ENCODE measurements around the gene NCKAP5. TPM values are rescaled to one million over a fixed set of nuclear protein-coding genes. Genes with fewer than 3 reads are reported as not detected.

NCKAP5 gene
- total and polyA plus RNA-seq, 2 experiments from 2014 or later, result 0.21 to 0.31 TPM

DNA sequence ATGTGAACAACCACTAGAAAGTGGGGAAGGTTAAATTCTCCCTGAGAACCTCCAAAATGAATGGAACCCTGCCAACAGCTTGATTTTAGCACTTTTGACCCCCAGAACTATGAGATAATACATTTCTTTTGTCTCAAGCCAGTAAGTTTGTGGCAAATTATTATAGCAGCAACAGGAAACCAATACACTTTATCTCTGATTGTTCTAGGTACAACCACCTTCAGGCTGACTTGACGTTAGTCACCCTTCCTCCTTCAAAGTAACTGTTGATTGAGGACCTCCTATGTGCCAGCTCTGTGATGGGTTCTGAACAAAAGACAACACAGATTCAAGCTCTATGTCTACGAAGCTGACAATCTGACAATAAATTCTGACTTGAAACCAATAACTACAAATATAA, 318.9 kb downstream of the NCKAP5 start:
- TF ChIP-seq, protein P1, sequence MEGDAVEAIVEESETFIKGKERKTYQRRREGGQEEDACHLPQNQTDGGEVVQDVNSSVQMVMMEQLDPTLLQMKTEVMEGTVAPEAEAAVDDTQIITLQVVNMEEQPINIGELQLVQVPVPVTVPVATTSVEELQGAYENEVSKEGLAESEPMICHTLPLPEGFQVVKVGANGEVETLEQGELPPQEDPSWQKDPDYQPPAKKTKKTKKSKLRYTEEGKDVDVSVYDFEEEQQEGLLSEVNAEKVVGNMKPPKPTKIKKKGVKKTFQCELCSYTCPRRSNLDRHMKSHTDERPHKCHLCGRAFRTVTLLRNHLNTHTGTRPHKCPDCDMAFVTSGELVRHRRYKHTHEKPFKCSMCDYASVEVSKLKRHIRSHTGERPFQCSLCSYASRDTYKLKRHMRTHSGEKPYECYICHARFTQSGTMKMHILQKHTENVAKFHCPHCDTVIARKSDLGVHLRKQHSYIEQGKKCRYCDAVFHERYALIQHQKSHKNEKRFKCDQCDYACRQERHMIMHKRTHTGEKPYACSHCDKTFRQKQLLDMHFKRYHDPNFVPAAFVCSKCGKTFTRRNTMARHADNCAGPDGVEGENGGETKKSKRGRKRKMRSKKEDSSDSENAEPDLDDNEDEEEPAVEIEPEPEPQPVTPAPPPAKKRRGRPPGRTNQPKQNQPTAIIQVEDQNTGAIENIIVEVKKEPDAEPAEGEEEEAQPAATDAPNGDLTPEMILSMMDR (IDR thresholded peaks at IDR 0.05; ENCODE audit: low read depth, low read length), result no peak
- no peak overlapping the region for H3K27ac ChIP-seq
- no peak overlapping the region for H3K4me3 ChIP-seq
- no peaks in the 10 kb centered on the region for H3K36me3 ChIP-seq
- H3K27me3 ChIP-seq, result no peaks in the 10 kb centered on the region
- no peaks in the 10 kb centered on the region for H3K4me1 ChIP-seq (ENCODE audit: low read depth)
- DNase-seq (ENCODE audit: low read depth in 1 of 2, low spot score in 1 of 2), result no peak
- H3K9me3 ChIP-seq (ENCODE audit: low read depth), result no peaks in the 10 kb centered on the region

DNA sequence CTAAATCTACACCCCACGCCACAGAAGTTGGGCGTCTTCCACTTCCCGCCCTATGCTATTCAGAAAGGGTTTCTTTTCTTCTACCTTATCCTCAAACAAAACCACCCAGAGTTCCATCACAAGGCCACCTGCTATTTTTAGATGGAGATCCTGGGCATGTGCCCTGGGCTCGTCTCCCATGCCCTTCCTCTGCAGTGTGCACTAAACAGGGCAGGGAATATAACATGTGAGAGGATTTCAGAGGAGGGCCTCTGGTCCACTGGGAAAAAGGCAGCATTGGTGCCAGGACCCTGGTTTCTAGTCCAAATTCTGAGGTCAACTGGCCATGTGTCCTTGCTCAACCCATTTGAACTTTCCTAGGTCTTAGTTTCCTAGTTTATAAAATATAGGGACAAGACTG, 320.0 kb downstream of the NCKAP5 start:
- Histone ChIP-seq H3K4me1 (ENCODE audit: low read depth) (no peaks in the 10 kb centered on the region), H3K9me3 (ENCODE audit: low read depth) (no peaks in the 10 kb centered on the region), H3K4me3 (no peak overlapping the region), H3K36me3 (no peaks in the 10 kb centered on the region), H3K27me3 (no peaks in the 10 kb centered on the region), H3K27ac (no peak overlapping the region)
- DNase-seq (ENCODE audit: low read depth in 1 of 2, low spot score in 1 of 2), result no peak
- TF ChIP-seq, protein P1 (IDR thresholded peaks at IDR 0.05; ENCODE audit: low read depth, low read length), result no peak

DNA sequence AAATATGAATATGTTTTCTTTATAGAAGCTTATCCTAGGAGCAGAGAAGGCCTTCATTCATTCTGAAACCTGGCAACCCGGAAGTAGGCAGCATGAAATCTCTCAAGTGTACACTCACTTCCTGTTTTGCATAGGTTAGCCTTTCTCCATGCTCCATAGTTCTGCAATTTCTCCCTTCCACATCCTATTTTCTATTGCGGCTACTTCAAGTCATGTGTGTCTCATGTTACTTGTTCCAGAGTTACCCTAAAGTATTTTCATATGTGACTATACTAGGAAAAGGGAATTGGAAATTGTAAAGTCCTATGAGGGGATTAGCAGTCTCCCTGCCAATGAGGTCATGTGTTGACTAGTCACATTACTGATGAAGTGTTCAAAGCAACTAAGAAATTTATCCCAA, 320.6 kb downstream of the NCKAP5 start:
- H3K36me3 ChIP-seq, result no peaks in the 10 kb centered on the region
- no peaks in the 10 kb centered on the region for H3K4me1 ChIP-seq (ENCODE audit: low read depth)
- H3K4me3 ChIP-seq, result no peak overlapping the region
- no peak for DNase-seq (ENCODE audit: low read depth in 1 of 2, low spot score in 1 of 2)
- H3K27ac ChIP-seq, result no peak overlapping the region
- TF ChIP-seq, protein P1 (IDR thresholded peaks at IDR 0.05; ENCODE audit: low read depth, low read length), result no peak
- H3K27me3 ChIP-seq, result no peaks in the 10 kb centered on the region
- no peaks in the 10 kb centered on the region for H3K9me3 ChIP-seq (ENCODE audit: low read depth)

DNA sequence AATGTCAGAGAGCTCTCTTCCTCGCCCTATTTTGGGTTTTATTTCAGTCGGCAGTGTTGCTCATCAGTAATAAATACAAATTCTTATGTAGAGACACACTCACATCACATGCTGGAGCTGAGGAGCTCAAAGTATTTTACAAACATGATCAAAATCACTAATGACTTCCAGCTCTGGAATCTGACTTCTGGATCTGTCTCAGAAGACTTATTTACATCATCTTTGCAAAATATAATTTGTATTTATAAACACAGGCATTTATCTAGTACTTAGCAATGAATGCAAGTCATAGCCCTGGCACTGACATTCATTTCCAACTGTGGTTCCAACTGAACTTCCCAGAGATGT, 327.1 kb downstream of the NCKAP5 start:
- Histone ChIP-seq H3K4me1 (ENCODE audit: low read depth) (no peaks in the 10 kb centered on the region), H3K4me3 (no peak overlapping the region), H3K27me3 (no peaks in the 10 kb centered on the region), H3K9me3 (ENCODE audit: low read depth) (no peaks in the 10 kb centered on the region), H3K36me3 (no peaks in the 10 kb centered on the region), H3K27ac (no peak overlapping the region)
- TF ChIP-seq, protein P1 (IDR thresholded peaks at IDR 0.05; ENCODE audit: low read depth, low read length), result no peak
- no peak for DNase-seq (ENCODE audit: low read depth in 1 of 2, low spot score in 1 of 2)

DNA sequence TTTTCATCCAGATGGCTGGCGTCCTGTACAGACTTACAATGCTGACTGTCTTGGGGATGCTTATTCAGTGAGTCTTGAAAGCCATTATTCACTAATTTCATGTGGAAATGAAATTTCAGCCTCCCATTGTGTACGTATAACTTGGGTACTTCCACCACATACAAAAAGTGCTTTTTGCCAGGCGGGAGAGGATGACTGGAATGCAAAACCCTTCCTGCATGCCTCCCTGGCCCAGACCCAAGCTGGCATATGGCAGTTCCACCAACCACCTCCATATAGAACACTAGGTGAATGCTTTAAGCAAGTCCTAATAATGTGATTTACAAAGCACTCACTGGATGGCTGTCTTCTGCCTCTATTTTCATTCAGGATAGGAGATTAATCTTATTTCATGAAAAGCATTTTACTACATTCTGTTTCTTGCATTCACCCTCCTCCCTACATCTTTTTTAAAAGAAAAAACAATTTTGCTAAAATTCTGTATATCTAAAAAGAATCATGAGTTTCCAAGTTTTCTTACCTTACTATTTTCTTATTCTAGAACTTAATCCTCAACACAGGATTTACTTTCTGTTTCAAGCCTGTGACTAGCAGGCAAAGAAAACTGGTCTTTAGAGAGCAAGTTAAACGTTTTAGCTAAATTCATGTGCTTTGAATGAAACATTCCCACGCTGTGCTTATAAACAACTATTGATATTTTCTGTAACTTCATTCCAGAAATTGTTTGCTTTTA, 327.6 kb downstream of the NCKAP5 start:
- Histone ChIP-seq H3K27me3 (no peaks in the 10 kb centered on the region), H3K4me3 (no peak overlapping the region), H3K9me3 (ENCODE audit: low read depth) (no peaks in the 10 kb centered on the region), H3K27ac (no peak overlapping the region), H3K4me1 (ENCODE audit: low read depth) (no peaks in the 10 kb centered on the region), H3K36me3 (no peaks in the 10 kb centered on the region)
- no peak for DNase-seq (ENCODE audit: low read depth in 1 of 2, low spot score in 1 of 2)
- TF ChIP-seq, protein P1 (IDR thresholded peaks at IDR 0.05; ENCODE audit: low read depth, low read length), result no peak

Data from cardiac muscle cell (in vitro differentiated cells and primary cell).